ENCODE data around the gene MBOAT2. TPM values are rescaled to one million over a fixed set of nuclear protein-coding genes. Genes with fewer than 3 reads are reported as not detected.

MBOAT2 gene
- total RNA-seq, 3 donors from 2014 or later, result 36.1 to 65.6 (median 50.6) TPM

- H3K4me1 ChIP-seq (ENCODE audit: low read depth), result peaks cover 21% of the 10 kb centered on the region
- intact Hi-C loops (cut with DNase I, micrococcal nuclease), result no loop called here
- H3K4me3 ChIP-seq, result no peak overlapping the region
- TF ChIP-seq CTCF (IDR thresholded peaks at IDR 0.05), result no peak
- no peaks in the 10 kb centered on the region for H3K9me3 ChIP-seq
- DNase-seq (no peak), ATAC-seq (no peak)
- no peaks in the 10 kb centered on the region for H3K36me3 ChIP-seq (ENCODE audit: low read depth)
Measured at GRCh38 chr2:8835279-8835678, 168.2 kb downstream of the MBOAT2 start.

- Histone ChIP-seq H3K4me1 (ENCODE audit: low read depth) (peaks cover 21% of the 10 kb centered on the region), H3K9me3 (no peaks in the 10 kb centered on the region), H3K36me3 (ENCODE audit: low read depth) (no peaks in the 10 kb centered on the region), H3K4me3 (no peak overlapping the region)
- DNase-seq (no peak), ATAC-seq (no peak)
- no peak for TF ChIP-seq CTCF (IDR thresholded peaks at IDR 0.05)
- intact Hi-C loops (cut with DNase I, micrococcal nuclease), result no loop called here
Measured at GRCh38 chr2:8833853-8834252, 169.6 kb downstream of the MBOAT2 start.

GRCh38 chr2:8831516-8831915 lies 172.0 kb downstream of the MBOAT2 start:
- no peak for TF ChIP-seq CTCF (IDR thresholded peaks at IDR 0.05)
- no peaks in the 10 kb centered on the region for H3K9me3 ChIP-seq
- ATAC-seq (no peak), DNase-seq (no peak)
- no peaks in the 10 kb centered on the region for H3K36me3 ChIP-seq (ENCODE audit: low read depth)
- H3K4me3 ChIP-seq, result no peak overlapping the region
- intact Hi-C loops (cut with DNase I, micrococcal nuclease), result no loop called here
- H3K4me1 ChIP-seq (ENCODE audit: low read depth), result peaks cover 21% of the 10 kb centered on the region

- intact Hi-C loops (cut with DNase I, micrococcal nuclease), result no loop called here
- TF ChIP-seq CTCF (IDR thresholded peaks at IDR 0.05), result no peak
- Histone ChIP-seq H3K4me3 (no peak overlapping the region), H3K9me3 (no peaks in the 10 kb centered on the region), H3K4me1 (ENCODE audit: low read depth) (no peaks in the 10 kb centered on the region), H3K36me3 (ENCODE audit: low read depth) (no peaks in the 10 kb centered on the region)
- no peak for DNase-seq
- ATAC-seq, result no peak
Measured at GRCh38 chr2:8827729-8828128, 175.8 kb downstream of the MBOAT2 start.

GRCh38 chr2:8822218-8822617 lies 181.3 kb downstream of the MBOAT2 start:
- no peak for DNase-seq
- no peak for ATAC-seq
- H3K9me3 ChIP-seq, result no peaks in the 10 kb centered on the region
- no peak overlapping the region for H3K4me3 ChIP-seq
- TF ChIP-seq CTCF (IDR thresholded peaks at IDR 0.05), result no peak
- H3K36me3 ChIP-seq (ENCODE audit: low read depth), result no peaks in the 10 kb centered on the region
- intact Hi-C loops (cut with DNase I, micrococcal nuclease), result no loop called here
- no peaks in the 10 kb centered on the region for H3K4me1 ChIP-seq (ENCODE audit: low read depth)
